SIG-M5 (cell line): ENCODE results near the gene RBBP8NL.

Source experiments
- DNase-seq: peaks from one replicate; lab custom pipeline; 2025; lab: John Stamatoyannopoulos, UW

RBBP8NL gene

GRCh38 chr20:62362991-62363919, 64.1 kb downstream of the RBBP8NL start:
- no peak for DNase-seq

GRCh38 chr20:62362590-62362940, 64.8 kb downstream of the RBBP8NL start:
- DNase-seq, result no peak

- no peak for DNase-seq
Observed at GRCh38 chr20:62361799-62362589, 65.3 kb downstream of the RBBP8NL start.

- no peak for DNase-seq
Observed at GRCh38 chr20:62360854-62361798, 66.2 kb downstream of the RBBP8NL start.
